Breast epithelium (tissue), 3 donors: ENCODE measurements around the gene EIF2S2.
"Not testable (repeated sequence)": the region's sequence is repeated elsewhere in the genome, so short reads cannot be mapped to it uniquely, and the experiment has no call there.

ENCODE experiments used
- CTCF ChIP-seq, 3 donors: fragments of 450-650 bp; IDR thresholded peaks; one replicate each; pipeline ENCODE4 v1.5.1; 2016 to 2017; ENCODE audit warnings: antibody characterized with exemption in 3 of 3, mild to moderate bottlenecking in 3 of 3, moderate library complexity in 3 of 3
- POLR2A ChIP-seq: fragments of 450-650 bp; IDR thresholded peaks from one replicate; pipeline ENCODE4 v1.6.1; 2016; ENCODE audit warnings: antibody characterized with exemption, mild to moderate bottlenecking, moderate library complexity

- TF ChIP-seq POLR2A; CTCF (IDR thresholded peaks at IDR 0.05): not testable (repeated sequence)
These were observed 20.4 kb upstream of the EIF2S2 start for GRCh38 chr20:34132491-34132890.
